ENCODE measurements around the gene XYLT1. TPM values are rescaled to one million over a fixed set of nuclear protein-coding genes. Genes with fewer than 3 reads are reported as not detected.

XYLT1 gene
- total RNA-seq, 2 donors from 2014 or later: 26.4 to 41.9 TPM

- Mint-ChIP-seq H3K36me3 (peaks cover 5% of the 10 kb centered on the region), H3K4me1 (ENCODE audit: low read depth in 2 of 2) (peaks cover 74 to 79% of the 10 kb centered on the region in 2 donors)
Measured at GRCh38 chr16:17371299-17371698, 99.5 kb downstream of the XYLT1 start.

GRCh38 chr16:17370731-17371285, 100.0 kb downstream of the XYLT1 start:
- ATAC-seq (no peak), DNase-seq (ENCODE audit: low spot score) (no peak)
- H3K27ac Mint-ChIP-seq: peak overlapping the region; percentile 93 to 97
- peaks cover 5% of the 10 kb centered on the region for H3K36me3 Mint-ChIP-seq
- H3K4me1 Mint-ChIP-seq (ENCODE audit: low read depth in 2 of 2): peaks cover 76 to 84% of the 10 kb centered on the region in 2 donors
- no peaks in the 10 kb centered on the region for H3K27me3 Mint-ChIP-seq
- peak overlapping the region; percentile 83 for H3K4me3 Mint-ChIP-seq
- H3K9me3 Mint-ChIP-seq: peaks cover 3% of the 10 kb centered on the region

More at GRCh38 chr16:17371299-17371698, 99.5 kb downstream of the XYLT1 start:
- Mint-ChIP-seq H3K4me3 (peak overlapping the region; percentile 83), H3K9me3 (peaks cover 3% of the 10 kb centered on the region), H3K27me3 (no peaks in the 10 kb centered on the region), H3K27ac (peak overlapping the region; percentile 93 to 97)
- DNase-seq (ENCODE audit: low spot score): no peak
- ATAC-seq: no peak

- peak overlapping the region; percentile 93 to 97 for H3K27ac Mint-ChIP-seq
- H3K4me3 Mint-ChIP-seq: peak overlapping the region; percentile 83
- no peaks in the 10 kb centered on the region for H3K27me3 Mint-ChIP-seq
- DNase-seq (ENCODE audit: low spot score): peak; percentile 65
- peak; percentile 73 to 78 for ATAC-seq
- peaks cover 3% of the 10 kb centered on the region for H3K9me3 Mint-ChIP-seq
- peaks cover 5% of the 10 kb centered on the region for H3K36me3 Mint-ChIP-seq
- peaks cover 78 to 86% of the 10 kb centered on the region in 2 donors for H3K4me1 Mint-ChIP-seq (ENCODE audit: low read depth in 2 of 2)
Measured at GRCh38 chr16:17370223-17370707, 100.5 kb downstream of the XYLT1 start.

- no peaks in the 10 kb centered on the region for H3K27me3 Mint-ChIP-seq
- peak overlapping the region; percentile 93 to 97 for H3K27ac Mint-ChIP-seq
- DNase-seq (ENCODE audit: low spot score): peak; percentile 87
- H3K9me3 Mint-ChIP-seq: peaks cover 3% of the 10 kb centered on the region
- peaks cover 5% of the 10 kb centered on the region for H3K36me3 Mint-ChIP-seq
- peak overlapping the region; percentile 83 for H3K4me3 Mint-ChIP-seq
- H3K4me1 Mint-ChIP-seq (ENCODE audit: low read depth in 2 of 2): peaks cover 79 to 87% of the 10 kb centered on the region in 2 donors
- ATAC-seq: peak; percentile 90 to 91
Measured at GRCh38 chr16:17369421-17370222, 101.1 kb downstream of the XYLT1 start.

GRCh38 chr16:17368951-17369350, 101.8 kb downstream of the XYLT1 start:
- DNase-seq (ENCODE audit: low spot score): no peak
- Mint-ChIP-seq H3K4me3 (peak overlapping the region; percentile 83), H3K27me3 (no peaks in the 10 kb centered on the region), H3K36me3 (peaks cover 5% of the 10 kb centered on the region), H3K9me3 (peaks cover 3% of the 10 kb centered on the region), H3K27ac (peak overlapping the region; percentile 93 to 97), H3K4me1 (ENCODE audit: low read depth in 2 of 2) (peaks cover 77 to 87% of the 10 kb centered on the region in 2 donors)
- peak; percentile 41 to 46 for ATAC-seq

- no peak for ATAC-seq
Measured at GRCh38 chr16:17368446-17368845, 102.3 kb downstream of the XYLT1 start.

GRCh38 chr16:17367923-17368322, 102.8 kb downstream of the XYLT1 start:
- H3K36me3 Mint-ChIP-seq: peaks cover 5% of the 10 kb centered on the region
- H3K27ac Mint-ChIP-seq: peak overlapping the region; percentile 93 to 97
- no peaks in the 10 kb centered on the region for H3K27me3 Mint-ChIP-seq
- H3K4me3 Mint-ChIP-seq: peak overlapping the region; percentile 44
- H3K4me1 Mint-ChIP-seq (ENCODE audit: low read depth in 2 of 2): peaks cover 76 to 87% of the 10 kb centered on the region in 2 donors
- ATAC-seq: no peak
- H3K9me3 Mint-ChIP-seq: peaks cover 3% of the 10 kb centered on the region
- DNase-seq (ENCODE audit: low spot score): no peak

More at GRCh38 chr16:17368446-17368845, 102.3 kb downstream of the XYLT1 start:
- Mint-ChIP-seq H3K27me3 (no peaks in the 10 kb centered on the region), H3K4me3 (peak overlapping the region; percentile 83), H3K9me3 (peaks cover 3% of the 10 kb centered on the region), H3K27ac (peak overlapping the region; percentile 93 to 97), H3K36me3 (peaks cover 5% of the 10 kb centered on the region), H3K4me1 (ENCODE audit: low read depth in 2 of 2) (peaks cover 73 to 85% of the 10 kb centered on the region in 2 donors)
- no peak for DNase-seq (ENCODE audit: low spot score)

GRCh38 chr16:17367036-17367435, 103.7 kb downstream of the XYLT1 start:
- Mint-ChIP-seq H3K9me3 (peaks cover 3% of the 10 kb centered on the region), H3K4me3 (peak overlapping the region; percentile 75), H3K36me3 (peaks cover 5% of the 10 kb centered on the region), H3K4me1 (ENCODE audit: low read depth in 2 of 2) (peaks cover 79 to 90% of the 10 kb centered on the region in 2 donors), H3K27me3 (no peaks in the 10 kb centered on the region), H3K27ac (peak overlapping the region; percentile 93 to 97)
- DNase-seq (ENCODE audit: low spot score): no peak
- ATAC-seq: no peak

GRCh38 chr16:17366299-17366961, 104.3 kb downstream of the XYLT1 start:
- peaks cover 3% of the 10 kb centered on the region for H3K9me3 Mint-ChIP-seq
- H3K36me3 Mint-ChIP-seq: peaks cover 5% of the 10 kb centered on the region
- H3K27ac Mint-ChIP-seq: peak overlapping the region; percentile 93 to 97
- H3K4me1 Mint-ChIP-seq (ENCODE audit: low read depth in 2 of 2): peaks cover 73 to 88% of the 10 kb centered on the region in 2 donors
- no peaks in the 10 kb centered on the region for H3K27me3 Mint-ChIP-seq
- H3K4me3 Mint-ChIP-seq: peak overlapping the region; percentile 75
- DNase-seq (ENCODE audit: low spot score) (no peak), ATAC-seq (no peak)

- Mint-ChIP-seq H3K4me1 (ENCODE audit: low read depth in 2 of 2) (peaks cover 73 to 88% of the 10 kb centered on the region in 2 donors), H3K27ac (peak overlapping the region; percentile 93 to 97), H3K9me3 (peaks cover 3% of the 10 kb centered on the region), H3K36me3 (peaks cover 5% of the 10 kb centered on the region), H3K27me3 (no peaks in the 10 kb centered on the region), H3K4me3 (peak overlapping the region; percentile 36)
- no peak for DNase-seq (ENCODE audit: low spot score)
- no peak for ATAC-seq
Measured at GRCh38 chr16:17365591-17366298, 105.0 kb downstream of the XYLT1 start.

- Mint-ChIP-seq H3K4me1 (ENCODE audit: low read depth in 2 of 2) (peaks cover 73 to 88% of the 10 kb centered on the region in 2 donors), H3K9me3 (peaks cover 3% of the 10 kb centered on the region), H3K36me3 (peaks cover 5% of the 10 kb centered on the region), H3K27me3 (no peaks in the 10 kb centered on the region), H3K4me3 (peak overlapping the region; percentile 36), H3K27ac (peak overlapping the region; percentile 93 to 97)
- DNase-seq (ENCODE audit: low spot score) (no peak), ATAC-seq (no peak)
Measured at GRCh38 chr16:17365211-17365541, 105.6 kb downstream of the XYLT1 start.

GRCh38 chr16:17364319-17365210, 106.2 kb downstream of the XYLT1 start:
- DNase-seq (ENCODE audit: low spot score): no peak
- ATAC-seq: peak in 1 of 2 donors; percentile 54
- Mint-ChIP-seq H3K36me3 (peaks cover 5% of the 10 kb centered on the region), H3K4me3 (peak overlapping the region; percentile 36), H3K9me3 (peaks cover 3% of the 10 kb centered on the region), H3K4me1 (ENCODE audit: low read depth in 2 of 2) (peaks cover 73 to 88% of the 10 kb centered on the region in 2 donors), H3K27ac (peak overlapping the region; percentile 30 to 81), H3K27me3 (no peaks in the 10 kb centered on the region)

Data from natural killer cell treated with Interleukin-12 subunit alpha and Interleukin-12 subunit beta and Interleukin-15 and Interleukin-18, amount 100 ng/mL, for 72 hours (primary cell).